Body of pancreas (tissue), 4 donors: ENCODE results near the gene THAP12. TPM values are rescaled to one million over a fixed set of nuclear protein-coding genes. Genes with fewer than 3 reads are reported as not detected.

ENCODE experiments used
- ATAC-seq: fragments of 150-250 bp; one replicate; pipeline ENCODE4 v1.9.1; 2016
- DNase-seq, 4 donors: peaks; one replicate each; pipeline ENCODE4 v3.0.0-alpha.2; 2019
- H3K27ac ChIP-seq, 4 donors: fragments of 200-600 bp; sonication (generic); 1 replicate in 3 of 4; 2 replicates in 1 of 4; pipeline versions ENCODE4 v1.5.1 to v1.6.1; 2016 to 2019; ENCODE audit warnings: mild to moderate bottlenecking in 1 of 4, mixed read lengths in 1 of 4, moderate library complexity in 1 of 4
- H3K27me3 ChIP-seq, 2 donors: fragments of 200-600 bp; sonication (generic); one replicate each; pipeline ENCODE4 v1.6.0; 2016; ENCODE audit warnings: mild to moderate bottlenecking in 1 of 2
- H3K36me3 ChIP-seq, 2 donors: fragments of 200-600 bp; sonication (generic); replicated peaks in 1 of 2; 2 replicates each; pipeline ENCODE4 v1.5.1; 2016; ENCODE audit warnings: low read depth in 2 of 2; ENCODE audit not compliant: insufficient read depth in 1 of 2
- H3K4me1 ChIP-seq: fragments of 200-600 bp; sonication (generic); one replicate; pipeline ENCODE4 v1.6.0; 2016
- H3K4me3 ChIP-seq, 2 donors: fragments of 200-600 bp; sonication (generic); 1 replicate in 1 of 2; 2 replicates in 1 of 2; pipeline ENCODE4 v1.5.1; 2016 to 2019
- H3K9me3 ChIP-seq, 3 donors: fragments of 200-600 bp; sonication (generic); 1 replicate in 2 of 3; 2 replicates in 1 of 3; pipeline ENCODE4 v1.5.1; 2016
- CTCF ChIP-seq, 7 experiments: fragments of 450-650 bp in 4 of 7; fragments of 200-600 bp in 3 of 7; sonication (generic) in 3 of 7; IDR thresholded peaks; one replicate each; pipeline ENCODE4 v1.5.1; 2016 to 2019; ENCODE audit warnings: antibody characterized with exemption in 7 of 7
- POLR2A ChIP-seq, 3 donors: fragments of 450-650 bp; IDR thresholded peaks; one replicate each; pipeline ENCODE4 v1.6.1; 2016; ENCODE audit warnings: antibody characterized with exemption in 3 of 3, mild to moderate bottlenecking in 2 of 3
- WGBS, 2 donors: methylation state at CpG; one replicate each; pipeline ENCODE4 v1.1.5; 2017; 5-methylcytosine and 5-hydroxymethylcytosine counted together
- intact Hi-C: fragments of 100-400 bp; cut with DNase I; formaldehyde crosslinking; loops from one replicate; pipeline ENCODE4 v1.15.1; 2023
- total RNA-seq, 2 donors: library from RNA; depleted of rRNA; stranded (reverse); fragments of >200 nt; gene quantifications; one replicate each; pipeline ENCODE4 v1.1.0, GENCODE V29; 2016

The THAP12 gene
- total RNA-seq, 2 donors from 2014 or later, result 42.5 to 47.5 TPM

- DNase-seq, result peak; percentile 50 to 67 (median 61)
- peak; percentile 48 for ATAC-seq
- WGBS, 2 donors, result 41 to 49% methylated on average over 3 of the region's 3 CpGs
- Histone ChIP-seq H3K9me3 (no peaks in the 10 kb centered on the region), H3K4me1 (no peaks in the 10 kb centered on the region), H3K36me3 (no peaks in the 10 kb centered on the region), H3K27me3 (no peaks in the 10 kb centered on the region), H3K27ac (no peak overlapping the region), H3K4me3 (no peak overlapping the region)
- TF ChIP-seq POLR2A (IDR thresholded peaks at IDR 0.05) (no peak), CTCF (IDR thresholded peaks at IDR 0.05) (peak; percentile 33 to 72 (median 64))
- intact Hi-C loops, result no loop called here
These were observed 39.0 kb upstream of the THAP12 start for GRCh38 chr11:76419896-76420295.

- Histone ChIP-seq H3K27me3 (no peaks in the 10 kb centered on the region), H3K36me3 (no peaks in the 10 kb centered on the region), H3K4me1 (no peaks in the 10 kb centered on the region), H3K9me3 (no peaks in the 10 kb centered on the region), H3K4me3 (no peak overlapping the region), H3K27ac (no peak overlapping the region)
- ATAC-seq (no peak), DNase-seq (peak in 1 of 4 donors; percentile 24)
- no peak for TF ChIP-seq POLR2A (IDR thresholded peaks at IDR 0.05)
- no peak for TF ChIP-seq CTCF (IDR thresholded peaks at IDR 0.05)
- intact Hi-C loops, result no loop called here
These were observed 34.1 kb upstream of the THAP12 start for GRCh38 chr11:76415073-76415472.

GRCh38 chr11:76410851-76411357 is 30.0 kb upstream of the THAP12 start:
- Histone ChIP-seq H3K27me3 (no peaks in the 10 kb centered on the region), H3K9me3 (no peaks in the 10 kb centered on the region), H3K27ac (no peak overlapping the region), H3K4me1 (no peaks in the 10 kb centered on the region), H3K4me3 (no peak overlapping the region), H3K36me3 (no peaks in the 10 kb centered on the region)
- DNase-seq (no peak), ATAC-seq (no peak)
- intact Hi-C loops, result no loop called here
- WGBS, 2 donors, result 75 to 90% methylated on average over 5 to 10 of the region's 10 CpGs
- TF ChIP-seq POLR2A (IDR thresholded peaks at IDR 0.05) (no peak), CTCF (IDR thresholded peaks at IDR 0.05) (no peak)

GRCh38 chr11:76408171-76408965 is 27.4 kb upstream of the THAP12 start:
- ATAC-seq, result no peak

More at GRCh38 chr11:76408171-76408965, 27.4 kb upstream of the THAP12 start:
- H3K4me3 ChIP-seq, result no peak overlapping the region
- H3K27me3 ChIP-seq, result no peaks in the 10 kb centered on the region
- intact Hi-C loops, result no loop called here
- WGBS, 2 donors, result 63 to 80% methylated on average over 7 of the region's 7 CpGs
- H3K36me3 ChIP-seq, result no peaks in the 10 kb centered on the region
- TF ChIP-seq CTCF (IDR thresholded peaks at IDR 0.05), result no peak
- TF ChIP-seq POLR2A (IDR thresholded peaks at IDR 0.05), result no peak
- no peak for DNase-seq
- no peaks in the 10 kb centered on the region for H3K9me3 ChIP-seq
- no peaks in the 10 kb centered on the region for H3K4me1 ChIP-seq
- H3K27ac ChIP-seq, result no peak overlapping the region
